ENCODE measurements around the gene GLS.
"Not testable (repeated sequence)": the region's sequence is repeated elsewhere in the genome, so short reads cannot be mapped to it uniquely, and the experiment has no call there.

GLS gene

DNA sequence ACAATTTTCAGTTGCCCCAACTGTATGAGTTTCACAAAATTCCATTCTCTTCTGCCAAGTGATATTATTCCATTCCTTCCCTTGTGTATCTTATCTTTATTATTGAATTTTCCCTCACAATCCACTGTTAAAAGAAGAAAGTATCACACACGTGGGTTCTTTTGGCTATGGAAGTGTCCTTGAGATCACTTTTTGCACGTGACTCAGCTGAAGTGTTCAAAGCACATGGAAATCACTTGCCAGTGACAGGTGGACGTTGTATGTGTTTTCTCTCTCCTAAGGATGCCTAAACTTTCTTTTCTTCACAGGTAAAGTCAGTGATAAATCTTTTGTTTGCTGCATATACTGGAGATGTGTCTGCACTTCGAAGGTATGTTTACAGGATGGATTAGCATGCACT is 72.6 kb downstream of the GLS start:
- peaks cover 16% of the 10 kb centered on the region for H3K36me3 Mint-ChIP-seq (ENCODE audit: low read depth)
- peaks cover 19% of the 10 kb centered on the region for H3K9me3 Mint-ChIP-seq
- no peak for DNase-seq
- H3K4me3 Mint-ChIP-seq: no peak overlapping the region
- peaks cover 6% of the 10 kb centered on the region for H3K27me3 Mint-ChIP-seq (ENCODE audit: low read depth, poor library complexity)
- TF ChIP-seq, protein P1, sequence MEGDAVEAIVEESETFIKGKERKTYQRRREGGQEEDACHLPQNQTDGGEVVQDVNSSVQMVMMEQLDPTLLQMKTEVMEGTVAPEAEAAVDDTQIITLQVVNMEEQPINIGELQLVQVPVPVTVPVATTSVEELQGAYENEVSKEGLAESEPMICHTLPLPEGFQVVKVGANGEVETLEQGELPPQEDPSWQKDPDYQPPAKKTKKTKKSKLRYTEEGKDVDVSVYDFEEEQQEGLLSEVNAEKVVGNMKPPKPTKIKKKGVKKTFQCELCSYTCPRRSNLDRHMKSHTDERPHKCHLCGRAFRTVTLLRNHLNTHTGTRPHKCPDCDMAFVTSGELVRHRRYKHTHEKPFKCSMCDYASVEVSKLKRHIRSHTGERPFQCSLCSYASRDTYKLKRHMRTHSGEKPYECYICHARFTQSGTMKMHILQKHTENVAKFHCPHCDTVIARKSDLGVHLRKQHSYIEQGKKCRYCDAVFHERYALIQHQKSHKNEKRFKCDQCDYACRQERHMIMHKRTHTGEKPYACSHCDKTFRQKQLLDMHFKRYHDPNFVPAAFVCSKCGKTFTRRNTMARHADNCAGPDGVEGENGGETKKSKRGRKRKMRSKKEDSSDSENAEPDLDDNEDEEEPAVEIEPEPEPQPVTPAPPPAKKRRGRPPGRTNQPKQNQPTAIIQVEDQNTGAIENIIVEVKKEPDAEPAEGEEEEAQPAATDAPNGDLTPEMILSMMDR (IDR thresholded peaks at IDR 0.05): no peak
- no peak overlapping the region for H3K27ac Mint-ChIP-seq
- H3K4me1 Mint-ChIP-seq: no peaks in the 10 kb centered on the region

GRCh38 chr2:190959911-190960788 is 79.5 kb downstream of the GLS start:
- Mint-ChIP-seq H3K36me3 (ENCODE audit: low read depth) (peaks cover 47% of the 10 kb centered on the region), H3K4me3 (no peak overlapping the region), H3K9me3 (peaks cover 22% of the 10 kb centered on the region), H3K27ac (no peak overlapping the region), H3K27me3 (ENCODE audit: low read depth, poor library complexity) (peaks cover 9% of the 10 kb centered on the region), H3K4me1 (peaks cover 19% of the 10 kb centered on the region)
- TF ChIP-seq, protein P1 (IDR thresholded peaks at IDR 0.05): no peak
- DNase-seq: no peak

DNA sequence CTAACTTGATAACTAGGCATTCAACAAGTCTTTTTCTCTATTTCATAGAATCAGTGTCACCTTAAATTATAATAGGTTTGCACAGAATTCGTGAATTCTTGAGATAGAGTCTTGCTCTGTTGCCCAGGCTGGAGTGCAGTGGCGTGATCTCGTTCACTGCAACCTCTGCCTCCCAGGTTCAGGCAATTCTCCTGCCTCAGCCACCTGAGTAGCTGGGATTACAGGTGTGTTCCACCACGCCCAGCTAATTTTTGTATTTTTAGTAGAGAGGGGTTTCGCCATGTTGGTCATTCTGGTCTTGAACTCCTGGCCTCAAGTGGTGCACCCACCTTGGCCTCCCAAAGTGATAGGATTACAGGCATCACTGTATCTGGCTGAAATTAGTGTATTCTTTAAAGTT is 80.5 kb downstream of the GLS start:
- H3K4me3 Mint-ChIP-seq: not testable (repeated sequence)
- H3K9me3 Mint-ChIP-seq: peaks cover 17% of the 10 kb centered on the region

GRCh38 chr2:190961918-190962487 is 81.4 kb downstream of the GLS start:
- Mint-ChIP-seq H3K4me1 (peaks cover 19% of the 10 kb centered on the region), H3K27ac (peak overlapping the region; percentile 21), H3K4me3 (no peak overlapping the region), H3K27me3 (ENCODE audit: low read depth, poor library complexity) (peaks cover 6% of the 10 kb centered on the region), H3K36me3 (ENCODE audit: low read depth) (peaks cover 34% of the 10 kb centered on the region), H3K9me3 (peaks cover 8% of the 10 kb centered on the region)
- DNase-seq: no peak
- TF ChIP-seq, protein P1 (IDR thresholded peaks at IDR 0.05): no peak

More for the DNA sequence above, 80.5 kb downstream of the GLS start:
- not testable (repeated sequence) for H3K27ac Mint-ChIP-seq; DNase-seq; H3K27me3 Mint-ChIP-seq (ENCODE audit: low read depth, poor library complexity)
- Mint-ChIP-seq H3K36me3 (ENCODE audit: low read depth) (peaks cover 43% of the 10 kb centered on the region), H3K4me1 (peaks cover 19% of the 10 kb centered on the region)

- TF ChIP-seq, protein P1 (IDR thresholded peaks at IDR 0.05): no peak
- no peak overlapping the region for H3K4me3 Mint-ChIP-seq
- peaks cover 31% of the 10 kb centered on the region for H3K36me3 Mint-ChIP-seq (ENCODE audit: low read depth)
- peaks cover 3% of the 10 kb centered on the region for H3K9me3 Mint-ChIP-seq
- peaks cover 19% of the 10 kb centered on the region for H3K4me1 Mint-ChIP-seq
- H3K27ac Mint-ChIP-seq: no peak overlapping the region
- peaks cover 6% of the 10 kb centered on the region for H3K27me3 Mint-ChIP-seq (ENCODE audit: low read depth, poor library complexity)
- DNase-seq: no peak
Measured at GRCh38 chr2:190963088-190963487, 82.5 kb downstream of the GLS start.

DNA sequence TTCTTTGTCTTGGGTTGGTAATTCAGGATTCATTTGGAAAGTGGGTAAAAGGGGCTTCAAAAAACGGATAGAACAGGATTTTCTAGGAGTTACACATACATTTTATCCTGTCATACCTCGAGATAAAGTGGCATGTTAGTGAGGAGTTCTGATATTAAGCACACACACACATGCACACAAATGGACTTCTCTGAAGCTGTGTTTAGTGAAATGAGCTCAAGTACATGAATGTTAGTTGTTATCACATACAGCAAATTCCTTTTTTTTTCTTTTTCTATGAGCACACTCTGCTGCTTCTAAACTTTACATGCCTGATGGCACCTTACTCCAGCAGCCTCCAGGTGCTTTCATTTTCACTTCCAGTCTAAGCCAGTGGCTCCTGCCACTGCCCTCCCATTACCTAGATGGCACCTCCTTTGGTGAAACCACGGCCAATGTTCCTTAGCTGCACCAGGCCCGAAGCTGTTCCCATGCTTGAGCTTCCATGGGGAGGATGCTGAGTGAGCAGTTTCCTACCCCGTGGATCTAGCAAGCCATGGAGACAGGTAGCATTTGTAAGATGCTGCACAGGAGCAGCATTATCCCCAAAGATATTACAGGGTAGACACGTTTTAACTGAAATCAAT is 83.7 kb downstream of the GLS start:
- Mint-ChIP-seq H3K4me3 (no peak overlapping the region), H3K36me3 (ENCODE audit: low read depth) (peaks cover 21% of the 10 kb centered on the region), H3K4me1 (peaks cover 19% of the 10 kb centered on the region), H3K27ac (no peak overlapping the region), H3K9me3 (no peaks in the 10 kb centered on the region), H3K27me3 (ENCODE audit: low read depth, poor library complexity) (peaks cover 2% of the 10 kb centered on the region)
- TF ChIP-seq, protein P1 (IDR thresholded peaks at IDR 0.05): no peak
- DNase-seq: no peak

All from nephron progenitor cell (in vitro differentiated cells).